Memory B cell (primary cell): ENCODE data around the gene OR8B12.

ENCODE experiments used
- ATAC-seq: fragments of 150-1000 bp; cut with Tn5 transposase; 2 replicates; pipeline ENCODE4 v1.10.0; 2021; ENCODE audit warnings: low read depth, mild to moderate bottlenecking, moderate library complexity
- DNase-seq, 2 donors: peaks; one replicate each; pipeline ENCODE4 v3.0.0; 2022; ENCODE audit warnings: low spot score in 2 of 2
- H3K27ac Mint-ChIP-seq: one replicate; pipeline ENCODE4 v1.8.0; 2022; ENCODE audit warnings: mild to moderate bottlenecking, moderate library complexity, mixed read lengths
- H3K27me3 Mint-ChIP-seq: one replicate; pipeline ENCODE4 v1.8.0; 2022; ENCODE audit warnings: mixed read lengths
- H3K36me3 Mint-ChIP-seq: one replicate; pipeline ENCODE4 v1.8.0; 2022; ENCODE audit warnings: mild to moderate bottlenecking, mixed read lengths
- H3K4me1 Mint-ChIP-seq: one replicate; pipeline ENCODE4 v1.8.0; 2022; ENCODE audit warnings: mixed read lengths
- H3K4me3 Mint-ChIP-seq: one replicate; pipeline ENCODE4 v1.8.0; 2022; ENCODE audit warnings: mild to moderate bottlenecking, moderate library complexity, mixed read lengths
- H3K9me3 Mint-ChIP-seq: one replicate; pipeline ENCODE4 v1.8.0; 2022; ENCODE audit warnings: mixed read lengths

The OR8B12 gene

DNA sequence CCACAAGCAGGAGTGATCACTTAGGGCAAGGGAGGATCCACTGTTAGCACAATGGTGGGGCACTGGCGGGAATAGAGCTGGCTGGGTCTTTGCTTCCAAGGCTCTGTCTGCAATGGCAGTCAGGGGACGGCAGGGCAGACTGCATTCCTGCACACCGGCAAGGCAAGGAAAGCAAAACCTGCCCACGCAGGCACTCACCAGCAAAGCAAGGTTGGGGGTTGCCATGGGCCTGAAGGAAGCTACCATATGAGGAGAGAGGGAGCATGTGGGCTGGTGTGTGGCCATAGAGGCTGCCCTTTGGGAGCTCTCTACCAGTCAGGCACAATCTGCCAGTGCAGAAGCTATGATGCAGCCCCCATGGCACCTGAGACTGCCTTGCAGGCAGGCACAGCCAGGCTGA lies 33.2 kb downstream of the OR8B12 start:
- H3K27me3 Mint-ChIP-seq: peaks cover 9% of the 10 kb centered on the region
- DNase-seq (no peak), ATAC-seq (no peak)

DNA sequence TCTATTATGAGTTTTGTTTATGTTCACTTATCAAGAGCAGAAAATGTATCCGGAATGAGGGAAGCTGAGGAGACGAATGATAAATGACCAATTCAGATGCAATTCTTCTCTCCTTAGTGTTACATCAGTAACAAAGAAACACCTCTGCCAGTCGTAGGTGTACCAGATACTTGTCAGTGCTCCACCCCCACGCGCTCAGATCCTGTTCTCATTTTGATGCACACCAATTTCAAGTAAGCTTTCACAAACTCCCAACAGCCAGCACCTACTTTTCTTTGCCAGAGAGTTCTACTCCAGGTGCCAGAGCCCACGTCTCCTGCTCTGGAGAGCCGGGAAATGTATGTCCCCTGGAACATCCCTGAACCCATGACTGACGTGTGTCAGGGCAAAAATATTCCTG lies 43.7 kb downstream of the OR8B12 start:
- Mint-ChIP-seq H3K27ac (no peak overlapping the region), H3K4me3 (no peak overlapping the region), H3K9me3 (peaks cover 2% of the 10 kb centered on the region), H3K36me3 (no peaks in the 10 kb centered on the region), H3K27me3 (peaks cover 2% of the 10 kb centered on the region), H3K4me1 (no peaks in the 10 kb centered on the region)
- no peak for DNase-seq
- no peak for ATAC-seq

More for the DNA sequence above, 33.2 kb downstream of the OR8B12 start:
- Mint-ChIP-seq H3K27ac (no peak overlapping the region), H3K36me3 (no peaks in the 10 kb centered on the region), H3K9me3 (peaks cover 7% of the 10 kb centered on the region), H3K4me1 (no peaks in the 10 kb centered on the region), H3K4me3 (no peak overlapping the region)

- Mint-ChIP-seq H3K27me3 (no peaks in the 10 kb centered on the region), H3K9me3 (peaks cover 6% of the 10 kb centered on the region), H3K27ac (no peak overlapping the region), H3K4me1 (no peaks in the 10 kb centered on the region), H3K36me3 (no peaks in the 10 kb centered on the region), H3K4me3 (no peak overlapping the region)
- DNase-seq: no peak
- no peak for ATAC-seq
These were observed 50.3 kb downstream of the OR8B12 start for GRCh38 chr11:124493016-124493655.
